B cell (primary cell): ENCODE data around the gene CFAP20DC. TPM values are rescaled to one million over a fixed set of nuclear protein-coding genes. Genes with fewer than 3 reads are reported as not detected.

Experiments
- ATAC-seq: fragments of 200-7000 bp; cut with Tn5 transposase; one replicate; pipeline ENCODE4 v1.10.0; 2021; ENCODE audit warnings: low read depth, mild to moderate bottlenecking, moderate number of reproducible peaks, moderate library complexity
- CTCF ChIA-PET: fragments of 350-600 bp; sonication (Branson Sonifier 250); formaldehyde crosslinking; loops from one replicate; lab custom pipeline; 2021; ENCODE audit warnings: antibody characterized with exemption, inconsistent platforms; lab: Charles Lee
- POLR2A ChIA-PET: fragments of 350-600 bp; sonication (Branson Sonifier 250); formaldehyde crosslinking; loops from one replicate; lab custom pipeline; 2021; ENCODE audit warnings: antibody characterized with exemption; lab: Charles Lee
- DNase-seq: peaks from one replicate; pipeline ENCODE4 v3.0.0; 2013
- H2AFZ ChIP-seq: 2 replicates; pipeline ENCODE4 v1.6.1; 2012; ENCODE audit warnings: mild to moderate bottlenecking, low read depth, low read length; ENCODE audit not compliant: insufficient read depth, poor library complexity, severe bottlenecking
- H3K27ac ChIP-seq, 2 donors: 1 replicate in 1 of 2; 2 replicates in 1 of 2; pipeline ENCODE4 v1.5.1; 2012 to 2013; ENCODE audit warnings: low read length in 2 of 2, mild to moderate bottlenecking in 2 of 2, moderate library complexity in 1 of 2
- H3K27me3 ChIP-seq, 4 experiments: fragments of 200-600 bp in 1 of 4; sonication (generic) in 1 of 4; replicated peaks in 1 of 4; 1 replicate in 2 of 4; 2 replicates in 2 of 4; pipeline versions ENCODE4 v1.6.1 to v1.7.0; 2013 to 2016; ENCODE audit warnings: low read length in 3 of 4, mild to moderate bottlenecking in 2 of 4, mixed read lengths in 1 of 4, moderate library complexity in 1 of 4; ENCODE audit not compliant: insufficient read depth in 4 of 4, control insufficient read depth in 3 of 4; ENCODE audit errors: control extremely low read depth in 1 of 4
- H3K36me3 ChIP-seq, 2 experiments: replicated peaks in 1 of 2; 1 replicate in 1 of 2; 2 replicates in 1 of 2; pipeline versions ENCODE4 v1.6.1 to v1.7.1; 2013; ENCODE audit warnings: low read length in 1 of 2; ENCODE audit not compliant: insufficient read depth in 2 of 2, control insufficient read depth in 1 of 2; ENCODE audit errors: control extremely low read depth in 1 of 2, extremely low read depth in 1 of 2
- H3K4me1 ChIP-seq, 2 donors: fragments of 200-600 bp in 1 of 2; sonication (generic) in 1 of 2; 1 replicate in 1 of 2; 2 replicates in 1 of 2; pipeline versions ENCODE4 v1.5.1 to v1.6.1; 2013 to 2017; ENCODE audit warnings: low read length in 2 of 2; ENCODE audit not compliant: control insufficient read depth in 2 of 2, insufficient read depth in 2 of 2
- H3K4me2 ChIP-seq: replicated peaks from 2 replicates; pipeline ENCODE3; 2012; ENCODE audit warnings: mild to moderate bottlenecking, low read depth, low read length; ENCODE audit not compliant: poor library complexity, severe bottlenecking
- H3K4me3 ChIP-seq, 5 experiments: fragments of 200-600 bp in 1 of 5; sonication (generic) in 1 of 5; 1 replicate in 3 of 5; 2 replicates in 2 of 5; pipeline versions ENCODE4 v1.5.1 to v1.7.0; 2011 to 2016; ENCODE audit warnings: low read length in 4 of 5, mild to moderate bottlenecking in 4 of 5, low read depth in 2 of 5, control low read depth in 1 of 5, moderate library complexity in 1 of 5; ENCODE audit not compliant: insufficient read depth in 1 of 5; ENCODE audit errors: control extremely low read depth in 1 of 5, extremely low read depth in 1 of 5
- H3K79me2 ChIP-seq: fragments of 200-600 bp; sonication (generic); one replicate; pipeline ENCODE4 v1.6.0; 2016; ENCODE audit warnings: low read length; ENCODE audit not compliant: control insufficient read depth, insufficient read depth
- H3K9ac ChIP-seq: fragments of 200-600 bp; sonication (generic); 2 replicates; pipeline ENCODE4 v1.6.1; 2017; ENCODE audit warnings: mild to moderate bottlenecking, low read length, moderate library complexity
- H3K9me3 ChIP-seq, 3 donors: one replicate each; pipeline versions ENCODE4 v1.6.1 to v1.7.1; 2013; ENCODE audit warnings: low read length in 2 of 3; ENCODE audit not compliant: control insufficient read depth in 2 of 3, insufficient read depth in 1 of 3; ENCODE audit errors: control extremely low read depth in 1 of 3
- H4K20me1 ChIP-seq: 2 replicates; pipeline ENCODE4 v1.6.0; 2012; ENCODE audit warnings: mild to moderate bottlenecking, low read length; ENCODE audit not compliant: insufficient read depth, control insufficient read depth, poor library complexity, severe bottlenecking
- H3K27ac Mint-ChIP-seq: one replicate; pipeline ENCODE4 v1.8.0; 2021; ENCODE audit warnings: mixed read lengths
- H3K27me3 Mint-ChIP-seq: one replicate; pipeline ENCODE4 v1.8.0; 2021; ENCODE audit warnings: mixed read lengths
- H3K4me1 Mint-ChIP-seq: one replicate; pipeline ENCODE4 v1.8.0; 2021; ENCODE audit warnings: mixed read lengths
- H3K4me3 Mint-ChIP-seq: one replicate; pipeline ENCODE4 v1.8.0; 2021; ENCODE audit warnings: mixed read lengths
- H3K9me3 Mint-ChIP-seq: one replicate; pipeline ENCODE4 v1.8.0; 2022; ENCODE audit warnings: mixed read lengths; ENCODE audit not compliant: insufficient read depth
- EZH2 ChIP-seq: IDR thresholded peaks from 2 replicates; pipeline ENCODE4 v1.6.1; 2012; ENCODE audit warnings: borderline replicate concordance, low read depth, mild to moderate bottlenecking, moderate library complexity, low read length; ENCODE audit not compliant: insufficient read depth, poor library complexity, severe bottlenecking
- WGBS: methylation state at CpG from one replicate; pipeline ENCODE4 v1.1.5; 2013; ENCODE audit warnings: missing lambda C conversion rate; ENCODE audit not compliant: insufficient coverage; 5-methylcytosine and 5-hydroxymethylcytosine counted together
- intact Hi-C: fragments of 100-400 bp; cut with micrococcal nuclease; formaldehyde crosslinking; loops from one replicate; pipeline ENCODE4 v1.10.0; 2022
- polyA plus RNA-seq: library from polyadenylated mRNA; depleted of rRNA; stranded (reverse); fragments of >200 nt; gene quantifications from 2 replicates; pipeline ENCODE4 v1.2.3, GENCODE V29; 2012
- total RNA-seq, 2 donors: library from RNA; stranded (reverse); fragments of 120-200 nt in 1 of 2; gene quantifications; 1 replicate in 1 of 2; 2 replicates in 1 of 2; pipeline versions ENCODE4 v1.2.3 to v1.2.4, GENCODE V29; 2013 to 2022
- TF ChIP-seq, protein P1 (sequence below): fragments of 200-600 bp; IDR thresholded peaks from one replicate; pipeline ENCODE4 v1.8.0; 2022; ENCODE audit warnings: antibody characterized with exemption, mild to moderate bottlenecking

CFAP20DC gene
- total and polyA plus RNA-seq, 2 donors (not counting 1 experiment from before 2014, with no cell fraction given): 0.27 to 1.2 TPM

GRCh38 chr3:59074764-59075163 is 24.9 kb upstream of the CFAP20DC start:
- H3K9me3 ChIP-seq: no peaks in the 10 kb centered on the region
- H3K36me3 ChIP-seq: no peaks in the 10 kb centered on the region
- H3K79me2 ChIP-seq: no peaks in the 10 kb centered on the region
- peaks cover 7% of the 10 kb centered on the region for H3K27me3 Mint-ChIP-seq
- H3K4me1 ChIP-seq: no peaks in the 10 kb centered on the region
- H3K9me3 Mint-ChIP-seq: no peaks in the 10 kb centered on the region
- intact Hi-C loops: no loop called here
- no peak for ATAC-seq
- DNase-seq: no peak
- CTCF ChIA-PET: no interaction called here
- TF ChIP-seq, protein P1, sequence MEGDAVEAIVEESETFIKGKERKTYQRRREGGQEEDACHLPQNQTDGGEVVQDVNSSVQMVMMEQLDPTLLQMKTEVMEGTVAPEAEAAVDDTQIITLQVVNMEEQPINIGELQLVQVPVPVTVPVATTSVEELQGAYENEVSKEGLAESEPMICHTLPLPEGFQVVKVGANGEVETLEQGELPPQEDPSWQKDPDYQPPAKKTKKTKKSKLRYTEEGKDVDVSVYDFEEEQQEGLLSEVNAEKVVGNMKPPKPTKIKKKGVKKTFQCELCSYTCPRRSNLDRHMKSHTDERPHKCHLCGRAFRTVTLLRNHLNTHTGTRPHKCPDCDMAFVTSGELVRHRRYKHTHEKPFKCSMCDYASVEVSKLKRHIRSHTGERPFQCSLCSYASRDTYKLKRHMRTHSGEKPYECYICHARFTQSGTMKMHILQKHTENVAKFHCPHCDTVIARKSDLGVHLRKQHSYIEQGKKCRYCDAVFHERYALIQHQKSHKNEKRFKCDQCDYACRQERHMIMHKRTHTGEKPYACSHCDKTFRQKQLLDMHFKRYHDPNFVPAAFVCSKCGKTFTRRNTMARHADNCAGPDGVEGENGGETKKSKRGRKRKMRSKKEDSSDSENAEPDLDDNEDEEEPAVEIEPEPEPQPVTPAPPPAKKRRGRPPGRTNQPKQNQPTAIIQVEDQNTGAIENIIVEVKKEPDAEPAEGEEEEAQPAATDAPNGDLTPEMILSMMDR: no peak
- TF ChIP-seq EZH2: no peak
- H3K9ac ChIP-seq: no peak overlapping the region
- no peak overlapping the region for H3K27ac ChIP-seq
- POLR2A ChIA-PET: no interaction called here
- no peaks in the 10 kb centered on the region for H3K27me3 ChIP-seq
- H3K4me3 Mint-ChIP-seq: no peak overlapping the region
- no peaks in the 10 kb centered on the region for H4K20me1 ChIP-seq
- no peak overlapping the region for H3K4me2 ChIP-seq
- no peak overlapping the region for H2AFZ ChIP-seq
- no peak overlapping the region for H3K27ac Mint-ChIP-seq
- H3K4me3 ChIP-seq: no peak overlapping the region
- no peaks in the 10 kb centered on the region for H3K4me1 Mint-ChIP-seq

DNA sequence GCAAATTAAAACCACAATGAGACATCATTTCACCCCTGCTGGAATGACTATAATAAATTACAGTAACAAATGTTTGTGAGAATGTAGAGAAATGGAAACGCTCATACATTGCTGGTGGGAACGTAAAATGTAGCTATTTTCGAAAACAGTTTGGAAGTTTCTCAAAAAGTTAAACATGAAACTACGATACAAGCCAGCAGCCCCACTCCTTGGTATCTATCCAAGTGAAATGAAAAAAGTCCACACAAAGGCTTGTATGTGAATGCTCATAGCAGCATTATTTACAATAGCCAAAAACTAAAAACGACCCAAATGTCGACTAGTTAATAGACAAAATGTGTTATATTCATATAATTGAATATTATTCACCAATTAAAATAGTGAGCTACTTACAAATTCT is 22.9 kb upstream of the CFAP20DC start:
- Histone ChIP-seq H3K36me3 (no peaks in the 10 kb centered on the region), H2AFZ (no peak overlapping the region), H3K27me3 (no peaks in the 10 kb centered on the region), H3K27ac (no peak overlapping the region), H3K4me2 (no peak overlapping the region), H3K4me1 (no peaks in the 10 kb centered on the region), H3K4me3 (no peak overlapping the region), H3K9me3 (no peaks in the 10 kb centered on the region), H3K9ac (no peak overlapping the region), H4K20me1 (no peaks in the 10 kb centered on the region), H3K79me2 (no peaks in the 10 kb centered on the region)
- no peaks in the 10 kb centered on the region for H3K9me3 Mint-ChIP-seq
- no CpG with 5 or more reads among the region's 6 CpGs for WGBS
- ChIA-PET POLR2A (no interaction called here), CTCF (no interaction called here)
- H3K27ac Mint-ChIP-seq: no peak overlapping the region
- DNase-seq: no peak
- no peak for ATAC-seq
- intact Hi-C loops: no loop called here
- no peak overlapping the region for H3K4me3 Mint-ChIP-seq
- peaks cover 4% of the 10 kb centered on the region for H3K27me3 Mint-ChIP-seq
- TF ChIP-seq, protein P1: no peak
- no peak for TF ChIP-seq EZH2
- no peaks in the 10 kb centered on the region for H3K4me1 Mint-ChIP-seq
